ENCODE results near the gene PDXK. TPM values are rescaled to one million over a fixed set of nuclear protein-coding genes. Genes with fewer than 3 reads are reported as not detected.

PDXK gene
- total RNA-seq, 1 donor from 2014 or later: 183 TPM

DNA sequence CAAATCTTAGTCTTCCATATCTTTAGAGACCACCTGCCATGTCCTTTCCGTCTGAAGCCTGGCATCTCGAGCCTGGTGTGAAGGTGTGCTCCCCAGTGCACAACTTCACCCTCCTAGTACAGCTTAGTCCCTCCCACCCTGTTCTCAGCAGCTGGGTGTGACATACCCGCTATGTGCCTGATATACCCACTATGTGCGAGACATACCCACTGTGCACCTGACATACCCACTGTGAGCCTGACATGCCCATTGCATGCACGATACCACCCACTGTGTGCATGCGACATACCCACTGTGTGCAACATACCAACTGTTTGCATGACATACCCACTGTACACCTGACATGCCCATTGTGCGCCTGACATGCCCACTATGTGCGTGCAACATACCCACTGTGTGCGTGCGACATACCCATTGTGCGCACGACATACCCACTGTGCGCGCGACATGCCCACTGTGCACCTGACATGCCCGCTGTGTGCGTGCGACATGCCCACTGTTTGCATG is 67.4 kb downstream of the PDXK start:
- DNase-seq (ENCODE audit: low read depth): no peak
- TF ChIP-seq, protein P1, sequence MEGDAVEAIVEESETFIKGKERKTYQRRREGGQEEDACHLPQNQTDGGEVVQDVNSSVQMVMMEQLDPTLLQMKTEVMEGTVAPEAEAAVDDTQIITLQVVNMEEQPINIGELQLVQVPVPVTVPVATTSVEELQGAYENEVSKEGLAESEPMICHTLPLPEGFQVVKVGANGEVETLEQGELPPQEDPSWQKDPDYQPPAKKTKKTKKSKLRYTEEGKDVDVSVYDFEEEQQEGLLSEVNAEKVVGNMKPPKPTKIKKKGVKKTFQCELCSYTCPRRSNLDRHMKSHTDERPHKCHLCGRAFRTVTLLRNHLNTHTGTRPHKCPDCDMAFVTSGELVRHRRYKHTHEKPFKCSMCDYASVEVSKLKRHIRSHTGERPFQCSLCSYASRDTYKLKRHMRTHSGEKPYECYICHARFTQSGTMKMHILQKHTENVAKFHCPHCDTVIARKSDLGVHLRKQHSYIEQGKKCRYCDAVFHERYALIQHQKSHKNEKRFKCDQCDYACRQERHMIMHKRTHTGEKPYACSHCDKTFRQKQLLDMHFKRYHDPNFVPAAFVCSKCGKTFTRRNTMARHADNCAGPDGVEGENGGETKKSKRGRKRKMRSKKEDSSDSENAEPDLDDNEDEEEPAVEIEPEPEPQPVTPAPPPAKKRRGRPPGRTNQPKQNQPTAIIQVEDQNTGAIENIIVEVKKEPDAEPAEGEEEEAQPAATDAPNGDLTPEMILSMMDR (IDR thresholded peaks at IDR 0.05; ENCODE audit: insufficient read depth, low read length, poor library complexity, severe bottlenecking): no peak
- H3K4me3 ChIP-seq (ENCODE audit: low read depth, low read length): no peak overlapping the region
- no peaks in the 10 kb centered on the region for H3K27me3 ChIP-seq (ENCODE audit: control insufficient read depth, insufficient read depth, low read length)
- no peaks in the 10 kb centered on the region for H3K36me3 ChIP-seq (ENCODE audit: control insufficient read depth, insufficient read depth, low read length)

DNA sequence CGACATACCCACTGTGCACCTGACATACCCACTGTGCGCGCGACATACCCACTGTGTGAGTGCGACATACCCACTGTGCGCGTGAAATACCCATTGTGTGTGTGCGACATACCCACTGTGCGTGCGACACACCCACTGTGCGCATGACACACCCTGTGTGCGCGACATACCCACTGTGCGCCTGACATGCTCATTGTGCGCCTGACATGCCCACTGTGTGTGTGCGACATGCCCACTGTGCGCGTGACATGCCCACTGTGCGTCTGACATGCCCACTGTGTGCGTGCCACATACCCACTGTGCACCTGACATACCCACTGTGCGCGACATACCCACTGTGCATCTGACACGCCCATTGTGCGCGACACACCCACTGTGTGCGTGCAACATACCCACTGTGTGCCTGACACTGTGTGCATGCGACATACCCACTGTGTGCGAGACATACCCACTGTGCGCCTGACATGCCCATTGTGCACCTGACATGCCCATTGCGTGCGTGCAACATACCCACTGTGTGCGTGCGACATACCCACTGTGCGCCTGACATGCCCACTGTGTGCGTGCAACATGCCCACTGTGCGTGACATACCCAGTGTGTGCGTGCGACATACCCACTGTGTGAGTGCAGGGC is 68.0 kb downstream of the PDXK start:
- TF ChIP-seq, protein P1 (IDR thresholded peaks at IDR 0.05; ENCODE audit: insufficient read depth, low read length, poor library complexity, severe bottlenecking): no peak
- Histone ChIP-seq H3K36me3 (ENCODE audit: control insufficient read depth, insufficient read depth, low read length) (no peaks in the 10 kb centered on the region), H3K4me3 (ENCODE audit: low read depth, low read length) (no peak overlapping the region), H3K27me3 (ENCODE audit: control insufficient read depth, insufficient read depth, low read length) (no peaks in the 10 kb centered on the region)
- DNase-seq (ENCODE audit: low read depth): no peak

DNA sequence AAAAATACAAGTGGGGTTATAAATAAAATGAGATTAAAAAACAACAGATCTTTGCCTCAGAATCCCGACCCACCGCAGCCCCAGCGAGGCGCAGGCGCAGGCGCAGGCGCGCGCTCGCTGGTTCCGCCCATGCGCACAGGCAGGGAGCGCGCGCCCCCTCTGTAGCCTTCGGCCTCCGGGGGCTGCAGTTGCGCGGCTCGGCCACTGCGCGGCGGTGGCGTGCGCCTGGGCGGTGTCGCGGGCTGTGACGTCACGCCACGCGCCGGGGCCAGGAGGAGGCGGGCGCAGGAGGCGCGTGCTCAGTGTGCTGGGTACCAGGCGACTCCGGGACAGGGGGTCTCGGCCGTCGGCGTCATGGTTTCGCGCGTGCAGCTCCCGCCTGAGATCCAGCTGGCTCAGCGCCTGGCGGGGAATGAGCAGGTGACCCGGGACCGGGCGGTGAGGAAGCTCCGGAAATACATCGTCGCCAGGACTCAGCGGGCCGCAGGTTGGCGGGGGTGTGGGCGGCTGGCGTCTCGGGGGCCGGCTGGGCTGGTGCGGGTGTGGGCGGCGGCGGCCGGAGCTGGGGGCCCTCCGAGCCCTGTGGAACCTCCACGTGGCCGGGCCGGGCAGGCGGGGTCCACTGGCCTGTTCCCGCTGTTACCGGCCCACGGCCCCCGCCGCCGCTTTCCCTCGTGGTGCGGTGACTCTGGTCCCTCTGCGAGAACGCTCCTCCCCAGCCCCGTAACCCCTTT is 70.5 kb downstream of the PDXK start, which contains the start of gene RRP1:
TSS of gene RRP1 (plus strand) at position 302 of the 734 bp plus-strand sequence. CDS start at position 355, 53 bp downstream.
- TF ChIP-seq, protein P1 (IDR thresholded peaks at IDR 0.05; ENCODE audit: insufficient read depth, low read length, poor library complexity, severe bottlenecking): peak; percentile 29
- Histone ChIP-seq H3K36me3 (ENCODE audit: control insufficient read depth, insufficient read depth, low read length) (peaks cover 5% of the 10 kb centered on the region), H3K4me3 (ENCODE audit: low read depth, low read length) (peak within 1 kb of the TSS; percentile 96), H3K27me3 (ENCODE audit: control insufficient read depth, insufficient read depth, low read length) (no peaks in the 10 kb centered on the region)
- no peak for DNase-seq (ENCODE audit: low read depth)

DNA sequence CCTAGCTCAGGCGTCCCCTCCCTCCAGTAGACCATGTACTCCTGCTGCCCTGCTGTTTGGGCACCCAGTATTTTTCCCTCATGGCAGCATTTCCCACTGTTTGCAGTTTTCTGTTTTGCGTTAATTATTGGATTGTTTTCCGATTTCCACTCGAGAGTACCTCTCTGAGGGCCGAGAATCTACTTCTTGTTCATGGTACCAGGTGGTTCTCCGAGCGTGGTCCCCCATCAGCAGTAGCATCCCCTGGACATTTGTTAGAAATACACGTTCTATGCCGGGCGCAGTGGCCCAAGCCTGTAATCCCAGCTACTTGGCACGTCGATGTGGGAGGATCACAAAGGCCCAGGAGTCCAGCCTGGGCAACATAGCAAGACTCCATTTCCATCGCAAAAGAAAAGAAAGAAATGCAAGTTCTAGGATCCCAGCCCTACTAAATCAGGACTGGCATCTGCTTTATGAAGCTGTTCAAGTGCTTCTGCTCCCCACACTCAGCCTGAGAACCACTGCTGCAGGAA is 71.1 kb downstream of the PDXK start:
- no peak for DNase-seq (ENCODE audit: low read depth)
- peaks cover 5% of the 10 kb centered on the region for H3K36me3 ChIP-seq (ENCODE audit: control insufficient read depth, insufficient read depth, low read length)
- TF ChIP-seq, protein P1 (IDR thresholded peaks at IDR 0.05; ENCODE audit: insufficient read depth, low read length, poor library complexity, severe bottlenecking): no peak
- peak overlapping the region; percentile 96 for H3K4me3 ChIP-seq (ENCODE audit: low read depth, low read length)
- H3K27me3 ChIP-seq (ENCODE audit: control insufficient read depth, insufficient read depth, low read length): no peaks in the 10 kb centered on the region

DNA sequence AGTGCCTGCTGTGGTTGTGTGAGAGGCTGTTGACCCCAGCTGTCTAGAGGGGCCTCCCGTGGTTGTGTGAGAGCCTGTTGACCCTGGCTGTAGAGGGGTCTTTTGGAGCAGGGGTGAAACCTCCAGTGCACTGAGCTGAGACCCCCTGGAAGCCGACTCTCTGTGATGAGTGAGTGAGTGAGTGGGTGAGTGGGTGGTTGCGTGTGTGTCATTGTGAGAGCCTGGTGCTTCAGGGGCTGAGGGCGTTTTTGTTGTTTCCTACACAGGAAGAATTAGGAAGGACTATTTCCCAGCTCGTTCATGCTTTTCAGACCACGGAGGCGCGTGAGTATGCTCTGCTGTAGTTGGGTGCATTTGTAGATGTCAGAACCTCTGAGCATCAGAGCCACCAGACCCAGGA is 73.5 kb downstream of the PDXK start:
- Histone ChIP-seq H3K4me3 (ENCODE audit: low read depth, low read length) (no peak overlapping the region), H3K36me3 (ENCODE audit: control insufficient read depth, insufficient read depth, low read length) (peaks cover 5% of the 10 kb centered on the region), H3K27me3 (ENCODE audit: control insufficient read depth, insufficient read depth, low read length) (no peaks in the 10 kb centered on the region)
- TF ChIP-seq, protein P1 (IDR thresholded peaks at IDR 0.05; ENCODE audit: insufficient read depth, low read length, poor library complexity, severe bottlenecking): no peak
- DNase-seq (ENCODE audit: low read depth): no peak

Measured in kidney epithelial cell (primary cell).